Stimulated activated naive B cell treated with anti-CD40 and anti-IgM and Interleukin-4, amounts not matched to agents 10 μg/mL and 1 μg/mL and 100 μg/mL, for 72 hours (primary cell): Measurements from ENCODE around the gene GALNS.

Experiments used
- ATAC-seq, 2 donors: fragments of 150-1000 bp; cut with Tn5 transposase; replicated peaks; 2 replicates each; pipeline ENCODE4 v1.10.0; 2021; ENCODE audit warnings: moderate library complexity in 1 of 2
- DNase-seq: peaks from one replicate; pipeline ENCODE4 v3.0.0; 2021
- H3K27ac Mint-ChIP-seq: one replicate; pipeline ENCODE4 v1.8.0; 2022; ENCODE audit warnings: mild to moderate bottlenecking, mixed read lengths
- H3K27me3 Mint-ChIP-seq, 2 donors: one replicate each; pipeline ENCODE4 v1.8.0; 2022; ENCODE audit warnings: mixed read lengths in 2 of 2
- H3K36me3 Mint-ChIP-seq, 2 donors: one replicate each; pipeline ENCODE4 v1.8.0; 2022; ENCODE audit warnings: mixed read lengths in 2 of 2, mild to moderate bottlenecking in 1 of 2
- H3K4me1 Mint-ChIP-seq, 2 donors: one replicate each; pipeline ENCODE4 v1.8.0; 2022; ENCODE audit warnings: mixed read lengths in 2 of 2, mild to moderate bottlenecking in 1 of 2
- H3K4me3 Mint-ChIP-seq, 2 donors: one replicate each; pipeline ENCODE4 v1.8.0; 2022; ENCODE audit warnings: mild to moderate bottlenecking in 2 of 2, mixed read lengths in 2 of 2, moderate library complexity in 1 of 2
- H3K9me3 Mint-ChIP-seq, 2 donors: one replicate each; pipeline ENCODE4 v1.8.0; 2022; ENCODE audit warnings: mixed read lengths in 2 of 2, mild to moderate bottlenecking in 1 of 2

Gene GALNS

DNA sequence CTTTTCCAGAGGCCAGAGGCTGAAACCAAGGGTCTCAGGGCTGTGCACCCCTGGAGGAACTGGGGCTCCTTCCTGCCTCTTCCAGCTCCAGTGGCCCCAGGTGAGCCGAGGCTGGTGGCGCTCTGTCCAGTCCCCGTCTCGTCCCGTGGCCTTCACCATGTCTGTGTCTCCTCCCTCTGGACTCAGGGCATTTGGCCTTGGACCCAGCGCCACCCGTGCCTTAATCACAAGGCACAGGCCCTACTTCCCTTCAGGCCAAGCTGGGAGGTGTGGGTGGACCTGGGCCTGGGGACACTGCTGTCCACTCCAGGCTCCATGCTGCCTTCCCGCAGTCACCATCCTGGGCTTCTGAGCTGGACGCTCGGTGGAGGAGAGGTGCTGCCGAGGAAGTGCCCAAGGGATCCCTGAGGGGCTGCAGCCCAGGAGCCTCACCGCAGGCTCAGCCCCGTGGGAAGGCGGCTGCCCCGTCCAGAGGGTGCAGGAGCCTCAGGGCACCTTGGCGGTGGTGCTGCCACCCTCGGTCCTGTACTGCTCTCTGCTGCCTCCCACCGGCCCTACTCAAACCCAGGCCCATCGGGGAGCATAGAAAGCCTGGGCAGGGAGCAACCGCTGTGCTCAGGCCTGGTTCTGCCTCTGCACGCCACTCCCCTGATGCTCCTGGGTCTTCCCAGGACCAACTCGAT lies 35.4 kb downstream of the GALNS start:
- Mint-ChIP-seq H3K27ac (no peak overlapping the region), H3K9me3 (no peaks in the 10 kb centered on the region), H3K4me3 (no peak overlapping the region), H3K36me3 (peaks cover 12 to 14% of the 10 kb centered on the region in 2 donors), H3K27me3 (no peaks in the 10 kb centered on the region), H3K4me1 (no peaks in the 10 kb centered on the region)
- no peak for DNase-seq
- no peak for ATAC-seq

GRCh38 chr16:88820385-88821025 lies 36.2 kb downstream of the GALNS start:
- ATAC-seq (no peak), DNase-seq (no peak)
- Mint-ChIP-seq H3K27ac (no peak overlapping the region), H3K27me3 (no peaks in the 10 kb centered on the region), H3K4me1 (peaks cover 0 to 7% of the 10 kb centered on the region in 2 donors), H3K9me3 (no peaks in the 10 kb centered on the region), H3K4me3 (no peak overlapping the region), H3K36me3 (peaks cover 9 to 11% of the 10 kb centered on the region in 2 donors)

DNA sequence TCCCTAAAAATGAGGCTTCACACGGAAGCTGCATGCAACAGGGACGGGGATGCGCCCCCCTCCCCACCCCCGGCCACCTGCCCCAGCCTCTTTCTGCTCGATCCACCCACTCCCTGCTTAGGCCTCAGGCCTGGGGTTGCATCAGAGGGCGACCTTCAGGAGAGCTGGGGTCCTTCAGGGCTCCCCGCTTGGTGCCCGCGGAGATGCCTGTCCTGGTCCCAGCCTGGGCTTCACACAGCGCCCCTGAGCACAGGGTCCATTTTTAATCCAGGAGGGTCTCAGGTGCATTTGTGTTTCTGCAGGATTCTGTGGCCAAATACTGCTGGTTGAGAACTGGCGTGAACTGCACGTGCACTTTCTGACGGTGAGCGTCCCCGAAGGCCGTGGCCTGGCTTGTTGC lies 37.6 kb downstream of the GALNS start:
- Mint-ChIP-seq H3K27ac (no peak overlapping the region), H3K36me3 (peaks cover 9 to 11% of the 10 kb centered on the region in 2 donors), H3K4me1 (peaks cover 0 to 8% of the 10 kb centered on the region in 2 donors), H3K27me3 (no peaks in the 10 kb centered on the region), H3K9me3 (no peaks in the 10 kb centered on the region), H3K4me3 (no peak overlapping the region)
- DNase-seq (no peak), ATAC-seq (no peak)

GRCh38 chr16:88818575-88818874 lies 38.2 kb downstream of the GALNS start:
- Mint-ChIP-seq H3K27me3 (no peaks in the 10 kb centered on the region), H3K9me3 (no peaks in the 10 kb centered on the region), H3K4me3 (no peak overlapping the region), H3K36me3 (peaks cover 9 to 11% of the 10 kb centered on the region in 2 donors), H3K4me1 (peaks cover 0 to 8% of the 10 kb centered on the region in 2 donors), H3K27ac (no peak overlapping the region)
- ATAC-seq: no peak
- no peak for DNase-seq

DNA sequence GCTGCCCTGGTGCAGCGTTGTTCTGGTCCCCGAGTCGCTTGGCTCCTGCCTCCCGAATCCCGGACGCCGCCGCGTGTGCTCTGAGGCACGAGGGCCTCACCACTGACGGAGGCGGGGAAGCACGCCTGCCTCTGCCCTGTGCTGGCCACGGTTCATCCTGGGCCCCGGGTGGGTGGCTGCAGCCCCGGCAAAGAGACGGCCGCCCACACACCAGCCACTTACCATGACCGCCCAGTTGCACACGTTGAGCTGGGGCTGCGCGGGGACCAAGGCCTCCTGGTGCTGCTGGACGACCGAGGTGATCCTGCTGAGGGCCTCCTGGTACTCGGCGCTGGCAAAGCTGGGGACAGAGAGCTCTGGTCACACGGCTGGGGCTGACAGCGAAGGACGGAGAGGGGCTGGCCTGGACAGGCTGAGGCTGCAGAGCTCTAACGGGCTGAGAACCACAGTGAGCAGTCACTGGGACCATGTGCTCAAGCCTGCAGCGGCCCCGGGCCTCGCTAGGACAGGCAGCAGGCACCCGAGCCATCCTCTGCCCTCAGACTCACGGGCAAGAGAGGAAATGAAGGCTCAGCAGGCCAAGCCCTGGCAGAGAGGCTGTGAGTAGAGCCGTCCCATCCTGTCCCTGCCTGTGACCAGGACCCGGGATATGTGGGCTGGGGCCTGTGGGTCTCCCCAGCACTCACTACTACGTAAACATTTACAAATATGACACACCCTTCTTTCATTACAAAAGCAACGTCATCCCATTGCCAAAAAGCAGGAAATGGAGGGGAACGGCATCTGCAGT lies 38.8 kb downstream of the GALNS start:
- Mint-ChIP-seq H3K36me3 (peaks cover 7 to 9% of the 10 kb centered on the region in 2 donors), H3K4me1 (peaks cover 0 to 8% of the 10 kb centered on the region in 2 donors), H3K4me3 (no peak overlapping the region), H3K27ac (no peak overlapping the region), H3K27me3 (no peaks in the 10 kb centered on the region), H3K9me3 (no peaks in the 10 kb centered on the region)
- ATAC-seq: no peak
- DNase-seq: no peak

- H3K36me3 Mint-ChIP-seq: peaks cover 0 to 4% of the 10 kb centered on the region in 2 donors
- DNase-seq (no peak), ATAC-seq (no peak)
- peak overlapping the region; percentile 14 for H3K27ac Mint-ChIP-seq
- no peaks in the 10 kb centered on the region for H3K27me3 Mint-ChIP-seq
- no peak overlapping the region for H3K4me3 Mint-ChIP-seq
- no peaks in the 10 kb centered on the region for H3K9me3 Mint-ChIP-seq
- H3K4me1 Mint-ChIP-seq: peaks cover 2 to 16% of the 10 kb centered on the region in 2 donors
Measured at GRCh38 chr16:88816736-88817535, 39.8 kb downstream of the GALNS start.

GRCh38 chr16:88815901-88816589 lies 40.7 kb downstream of the GALNS start:
- H3K9me3 Mint-ChIP-seq: no peaks in the 10 kb centered on the region
- ATAC-seq (peak; percentile 26 to 27), DNase-seq (peak; percentile 49)
- peaks cover 2 to 4% of the 10 kb centered on the region in 2 donors for H3K36me3 Mint-ChIP-seq
- H3K27ac Mint-ChIP-seq: no peak overlapping the region
- no peaks in the 10 kb centered on the region for H3K27me3 Mint-ChIP-seq
- H3K4me3 Mint-ChIP-seq: no peak overlapping the region
- H3K4me1 Mint-ChIP-seq: peaks cover 3 to 19% of the 10 kb centered on the region in 2 donors

- peaks cover 2 to 12% of the 10 kb centered on the region in 2 donors for H3K36me3 Mint-ChIP-seq
- H3K27ac Mint-ChIP-seq: peak overlapping the region; percentile 77
- ATAC-seq (no peak), DNase-seq (no peak)
- no peaks in the 10 kb centered on the region for H3K27me3 Mint-ChIP-seq
- no peak overlapping the region for H3K4me3 Mint-ChIP-seq
- peaks cover 6 to 28% of the 10 kb centered on the region in 2 donors for H3K4me1 Mint-ChIP-seq
- H3K9me3 Mint-ChIP-seq: no peaks in the 10 kb centered on the region
Measured at GRCh38 chr16:88815227-88815626, 41.5 kb downstream of the GALNS start.

- H3K27me3 Mint-ChIP-seq: no peaks in the 10 kb centered on the region
- H3K4me3 Mint-ChIP-seq: peak overlapping the region in 1 of 2 donors; percentile 39
- H3K27ac Mint-ChIP-seq: peak overlapping the region; percentile 25
- ATAC-seq: no peak
- peaks cover 12 to 21% of the 10 kb centered on the region in 2 donors for H3K36me3 Mint-ChIP-seq
- no peaks in the 10 kb centered on the region for H3K9me3 Mint-ChIP-seq
- no peak for DNase-seq
- peaks cover 12 to 39% of the 10 kb centered on the region in 2 donors for H3K4me1 Mint-ChIP-seq
Measured at GRCh38 chr16:88814144-88814502, 42.6 kb downstream of the GALNS start.

DNA sequence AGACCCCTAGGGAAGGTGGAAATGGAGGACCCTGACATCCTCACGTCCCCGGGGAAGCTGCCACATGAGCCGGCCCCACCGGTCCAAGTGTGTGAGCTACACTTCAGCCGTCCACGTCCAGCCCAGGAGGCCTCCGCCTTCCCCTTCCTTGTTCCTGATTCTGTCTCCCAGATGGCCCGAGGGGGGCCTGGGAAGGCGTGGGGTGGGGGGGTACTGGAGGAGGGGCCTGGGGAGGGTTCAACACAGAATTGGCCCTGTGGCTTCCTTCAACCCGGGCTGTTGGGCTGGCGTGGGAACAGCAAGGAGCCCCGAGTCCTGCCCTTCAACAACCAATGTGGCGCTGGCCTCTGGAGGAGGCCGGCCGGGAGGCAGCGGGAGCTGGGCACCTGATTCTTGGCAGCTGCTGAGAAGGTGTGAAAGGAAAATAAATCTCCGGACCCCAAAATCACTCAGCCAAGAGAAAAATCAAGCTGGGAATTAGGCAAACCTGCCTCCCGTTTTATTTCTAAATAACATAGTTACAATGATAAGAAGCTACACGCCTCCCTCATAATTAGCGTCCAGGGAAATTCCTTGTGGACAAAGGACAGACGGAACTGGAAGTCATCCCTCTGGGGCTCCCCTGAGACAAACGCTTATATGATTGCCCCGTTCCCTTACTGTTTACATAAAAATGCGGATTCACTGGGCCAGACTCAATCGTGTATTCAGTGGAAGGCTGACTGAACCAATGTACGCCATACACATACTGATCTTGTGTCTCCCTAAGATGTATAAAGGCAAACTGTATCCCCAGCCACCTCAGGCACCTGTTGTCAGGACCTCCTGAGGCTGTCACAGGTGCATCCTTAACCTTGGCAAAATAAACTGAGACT lies 43.2 kb downstream of the GALNS start:
- ATAC-seq (no peak), DNase-seq (no peak)
- peak overlapping the region; percentile 25 for H3K27ac Mint-ChIP-seq
- H3K9me3 Mint-ChIP-seq: no peaks in the 10 kb centered on the region
- no peaks in the 10 kb centered on the region for H3K27me3 Mint-ChIP-seq
- peaks cover 16 to 23% of the 10 kb centered on the region in 2 donors for H3K36me3 Mint-ChIP-seq
- H3K4me1 Mint-ChIP-seq: peaks cover 12 to 40% of the 10 kb centered on the region in 2 donors
- peak overlapping the region in 1 of 2 donors; percentile 94 for H3K4me3 Mint-ChIP-seq

GRCh38 chr16:88812513-88813268 lies 44.1 kb downstream of the GALNS start:
- H3K27me3 Mint-ChIP-seq: no peaks in the 10 kb centered on the region
- H3K4me1 Mint-ChIP-seq: peaks cover 12 to 48% of the 10 kb centered on the region in 2 donors
- no peak for ATAC-seq
- H3K4me3 Mint-ChIP-seq: peak overlapping the region; percentile 82 to 94
- peaks cover 22 to 32% of the 10 kb centered on the region in 2 donors for H3K36me3 Mint-ChIP-seq
- peak overlapping the region; percentile 96 for H3K27ac Mint-ChIP-seq
- DNase-seq: no peak
- H3K9me3 Mint-ChIP-seq: no peaks in the 10 kb centered on the region

DNA sequence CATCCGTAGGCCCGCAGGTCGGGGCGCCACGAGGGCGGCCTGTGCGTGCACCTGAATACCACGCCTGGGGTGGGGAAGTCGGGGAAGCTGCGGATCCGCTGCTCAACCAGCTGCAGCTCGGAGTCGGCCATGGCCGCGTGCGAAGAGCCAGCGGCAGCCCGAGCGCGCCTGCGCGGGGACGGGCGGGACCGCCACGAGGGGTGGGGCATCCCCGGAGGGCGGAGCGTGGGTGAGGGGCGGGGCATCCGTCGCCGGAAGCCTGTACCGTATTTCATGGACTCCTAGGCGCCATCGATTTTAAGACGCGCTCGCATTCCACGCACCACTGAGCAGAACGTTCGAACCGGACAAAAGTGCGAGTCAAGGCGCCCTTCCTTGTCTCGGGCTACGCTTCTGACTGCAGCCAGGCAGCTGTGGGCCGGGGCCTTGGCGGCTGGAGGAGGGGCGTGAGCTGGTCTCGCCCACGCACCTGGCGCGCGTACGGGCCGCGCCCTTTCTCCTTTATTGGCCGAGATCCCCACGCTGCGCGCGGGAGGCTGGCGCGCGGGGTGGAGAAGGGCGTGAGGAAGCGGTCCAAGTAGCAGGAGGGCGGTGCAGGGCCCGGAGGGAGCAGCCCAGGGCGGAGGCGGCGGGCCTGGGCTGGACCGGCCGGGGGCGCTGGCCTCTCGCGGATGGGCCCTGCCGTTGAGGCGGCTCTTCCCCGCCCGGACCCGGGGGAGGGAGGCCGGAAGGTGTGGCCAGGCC lies 44.8 kb downstream of the GALNS start, which contains the start of gene APRT:
TSS of gene APRT (minus strand) at position 160 of the 744 bp plus-strand sequence. CDS start at position 131, 29 bp downstream.
- no peaks in the 10 kb centered on the region for H3K9me3 Mint-ChIP-seq
- ATAC-seq (peak; percentile 74 to 83), DNase-seq (peak; percentile 97)
- H3K27me3 Mint-ChIP-seq: no peaks in the 10 kb centered on the region
- peaks cover 29 to 34% of the 10 kb centered on the region in 2 donors for H3K36me3 Mint-ChIP-seq
- peaks cover 13 to 55% of the 10 kb centered on the region in 2 donors for H3K4me1 Mint-ChIP-seq
- peak within 1 kb of the TSS; percentile 99 for H3K27ac Mint-ChIP-seq
- H3K4me3 Mint-ChIP-seq: peak within 1 kb of the TSS; percentile 94 to 95
